GM12865 (cell line): ENCODE measurements around the gene RYR3.

Experiments
- DNase-seq: peaks from one replicate; pipeline ENCODE4 v3.0.0; 2010; ENCODE audit warnings: low read depth
- H3K4me3 ChIP-seq: 2 replicates; pipeline ENCODE4 v1.5.1; 2011; ENCODE audit warnings: mild to moderate bottlenecking, low read depth, low read length, control low read depth
- CTCF ChIP-seq: IDR thresholded peaks from 2 replicates; pipeline ENCODE4 v1.5.1; 2011; ENCODE audit warnings: low read length, control low read depth, low read depth, inconsistent platforms; ENCODE audit not compliant: insufficient read depth; ENCODE audit errors: missing control alignments

RYR3 gene

GRCh38 chr15:33646744-33647143 lies 336.0 kb downstream of the RYR3 start:
- TF ChIP-seq CTCF, result no peak
- H3K4me3 ChIP-seq, result no peak overlapping the region
- no peak for DNase-seq

DNA sequence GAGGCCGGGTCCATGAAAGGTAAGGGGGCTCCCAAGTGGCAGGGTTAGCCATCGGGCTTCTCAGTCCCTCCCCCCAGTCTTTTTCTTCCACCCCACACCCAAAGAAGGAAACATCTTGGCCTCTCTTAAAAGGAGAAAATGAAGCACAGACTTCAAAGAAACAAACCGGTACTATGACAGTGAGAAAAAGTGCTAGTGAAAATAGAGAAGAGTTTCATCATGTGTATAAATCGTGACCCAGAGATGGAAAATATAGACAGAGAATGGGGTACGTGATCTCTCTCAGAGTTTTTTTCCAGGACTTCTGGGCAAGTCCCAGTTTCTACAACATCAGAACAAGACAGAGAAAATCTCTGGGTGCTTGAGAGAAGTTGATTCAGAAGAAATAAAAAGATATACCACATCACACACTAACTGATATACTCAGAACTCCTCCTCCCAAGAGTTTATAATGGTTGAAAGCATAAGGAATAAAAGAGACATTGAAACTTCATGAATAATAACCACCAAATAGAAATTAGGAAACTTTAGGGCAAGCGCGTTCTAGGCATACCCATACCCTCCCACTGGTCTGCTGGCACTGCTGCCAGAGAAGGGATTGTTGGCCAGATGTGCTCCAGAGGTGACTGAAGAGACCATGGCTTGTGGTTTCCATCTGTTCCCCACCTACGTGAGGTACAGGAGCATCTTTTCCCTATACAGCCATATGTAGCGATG lies 338.6 kb downstream of the RYR3 start:
- no peak overlapping the region for H3K4me3 ChIP-seq
- no peak for DNase-seq
- TF ChIP-seq CTCF, result no peak

DNA sequence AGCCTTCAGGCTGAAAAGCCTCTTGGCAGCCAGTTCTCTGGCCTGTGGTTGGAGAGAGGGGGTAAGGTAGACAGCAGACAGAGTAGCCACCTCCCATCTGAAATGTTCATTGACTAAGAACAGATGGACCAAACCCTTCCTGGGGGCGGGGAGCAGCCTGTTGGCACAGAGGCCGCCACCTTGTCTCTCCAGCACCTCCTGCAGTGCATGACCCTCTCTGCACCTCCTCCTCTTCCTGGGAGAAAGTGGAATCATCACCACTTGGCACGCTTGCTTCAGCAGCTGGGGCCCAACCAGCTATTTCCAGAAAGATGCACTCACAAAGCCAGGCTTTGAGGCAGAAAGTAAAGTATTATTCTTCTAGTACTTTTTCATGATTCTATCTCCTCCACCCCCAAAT lies 344.1 kb downstream of the RYR3 start:
- no peak overlapping the region for H3K4me3 ChIP-seq
- DNase-seq, result no peak
- no peak for TF ChIP-seq CTCF

DNA sequence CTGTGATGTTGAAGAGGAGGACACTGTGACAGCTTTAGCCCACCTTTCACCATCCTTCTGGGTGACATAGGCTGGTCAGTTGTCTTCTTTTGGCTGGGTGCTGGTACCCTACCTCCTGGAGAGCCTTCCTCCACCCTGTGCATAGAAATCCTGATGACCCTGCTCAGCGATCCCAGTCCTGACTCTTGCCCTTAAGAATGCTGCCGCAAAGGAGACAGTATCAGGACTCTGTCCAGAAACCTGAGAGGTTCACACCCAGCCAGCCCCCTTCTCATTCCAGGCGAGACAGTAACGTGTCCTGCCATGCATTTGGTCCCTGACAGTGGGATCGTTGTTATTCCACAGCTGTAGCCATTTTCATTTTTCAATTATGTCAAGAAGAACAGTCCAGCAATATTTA lies 344.7 kb downstream of the RYR3 start:
- DNase-seq, result no peak
- no peak overlapping the region for H3K4me3 ChIP-seq
- TF ChIP-seq CTCF, result no peak

- no peak overlapping the region for H3K4me3 ChIP-seq
- DNase-seq, result peak; percentile 10
- TF ChIP-seq CTCF, result no peak
Observed at GRCh38 chr15:33656168-33656567, 345.4 kb downstream of the RYR3 start.

DNA sequence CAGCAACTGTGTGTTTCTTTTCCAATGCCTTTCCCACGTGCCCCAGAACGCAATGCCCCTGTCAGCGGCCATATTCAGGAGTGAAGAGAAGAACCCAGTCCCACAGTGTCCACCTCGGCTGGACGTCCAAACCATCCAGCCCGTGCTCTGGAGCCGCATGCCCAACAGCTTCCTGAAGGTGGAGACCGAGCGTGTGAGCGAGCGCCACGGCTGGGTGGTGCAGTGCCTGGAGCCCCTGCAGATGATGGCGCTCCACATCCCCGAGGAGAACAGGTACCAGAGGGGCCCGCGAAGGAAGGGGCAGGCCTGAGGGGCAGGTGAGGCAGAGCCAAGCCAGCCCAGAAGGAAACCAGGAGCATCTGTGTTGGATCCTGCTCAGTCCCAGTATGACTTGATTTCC lies 349.4 kb downstream of the RYR3 start:
- no peak overlapping the region for H3K4me3 ChIP-seq
- no peak for TF ChIP-seq CTCF
- no peak for DNase-seq

DNA sequence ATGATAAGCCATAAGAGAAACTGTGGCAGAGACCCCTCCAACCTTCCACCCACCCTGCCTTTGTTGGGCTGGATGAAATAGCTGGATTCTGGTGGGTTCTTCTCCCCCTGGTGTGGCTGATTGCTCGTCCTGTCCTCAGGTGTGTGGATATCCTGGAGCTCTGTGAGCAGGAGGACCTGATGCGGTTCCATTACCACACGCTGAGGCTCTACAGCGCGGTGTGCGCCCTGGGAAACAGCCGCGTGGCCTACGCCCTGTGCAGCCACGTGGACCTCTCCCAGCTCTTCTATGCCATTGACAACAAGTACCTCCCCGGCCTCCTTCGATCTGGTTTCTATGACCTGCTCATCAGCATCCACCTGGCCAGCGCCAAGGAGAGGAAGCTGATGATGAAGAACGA lies 351.2 kb downstream of the RYR3 start:
- no peak for DNase-seq
- no peak overlapping the region for H3K4me3 ChIP-seq
- no peak for TF ChIP-seq CTCF
